Ovary (tissue), 9 donors: ENCODE data around the gene EP300. TPM values are rescaled to one million over a fixed set of nuclear protein-coding genes. Genes with fewer than 3 reads are reported as not detected.

ENCODE experiments used
- DNase-seq, 5 donors: peaks; one replicate each; pipeline ENCODE4 v3.0.0-alpha.2; 2019 to 2020
- H3K27ac ChIP-seq, 2 donors: fragments of 200-600 bp; one replicate each; pipeline versions ENCODE4 v1.5.1 to v1.8.0; 2019 to 2022
- H3K27me3 ChIP-seq: fragments of 200-600 bp; one replicate; pipeline ENCODE4 v1.8.0; 2022
- H3K36me3 ChIP-seq: fragments of 200-600 bp; sonication (generic); one replicate; pipeline ENCODE4 v1.5.1; 2019
- H3K4me1 ChIP-seq: one replicate; pipeline ENCODE4 v1.8.1; 2013; ENCODE audit warnings: mild to moderate bottlenecking, moderate library complexity; ENCODE audit not compliant: insufficient read depth
- H3K4me3 ChIP-seq: fragments of 200-600 bp; sonication (generic); one replicate; pipeline ENCODE4 v1.5.1; 2017
- H3K9me3 ChIP-seq, 2 donors: fragments of 200-600 bp in 1 of 2; sonication (generic) in 1 of 2; one replicate each; pipeline versions ENCODE4 v1.5.1 to v1.8.1; 2013 to 2019; ENCODE audit warnings: mild to moderate bottlenecking in 1 of 2, moderate library complexity in 1 of 2
- EP300 ChIP-seq: sonication (generic); formaldehyde crosslinking; IDR thresholded peaks from one replicate; pipeline ENCODE4 v1.6.1; 2017; ENCODE audit warnings: antibody characterized with exemption
- POLR2A ChIP-seq: fragments of 450-650 bp; IDR thresholded peaks from one replicate; pipeline ENCODE4 v1.6.1; 2017; ENCODE audit warnings: antibody characterized with exemption, mild to moderate bottlenecking, moderate library complexity
- WGBS, 3 donors: extraction: QIAGEN DNeasy Blood & Tissue Kit in 1 of 3; methylation state at CpG; one replicate each; pipeline versions ENCODE4 v1.1.5 to v1.1.7; 2013 to 2017; 5-methylcytosine and 5-hydroxymethylcytosine counted together
- intact Hi-C, 4 donors: fragments of 100-400 bp; cut with DNase I; formaldehyde crosslinking; loops; one replicate each; pipeline versions ENCODE4 v1.11.0 to v1.15.1; 2022 to 2023
- polyA plus RNA-seq, 2 donors: library from polyadenylated mRNA; stranded (reverse); fragments of 200-250 nt in 1 of 2; fragments of 350-450 nt in 1 of 2; fragmentation: Illumina TruSeq in 1 of 2; extraction: RNeasy Lipid Tissue Mini Kit (QIAGEN cat#74804) in 1 of 2; gene quantifications; one replicate each; pipeline ENCODE4 v1.2.3, GENCODE V29; 2013 to 2014
- total RNA-seq, 7 donors: library from RNA; depleted of rRNA in 2 of 7; stranded (reverse); fragments of >200 nt in 2 of 7; fragmentation: NEBNext Ultra II Directional in 3 of 7; extraction: Animal tissue kit (Norgen Biotek cat#: 25700) in 3 of 7; gene quantifications; one replicate each; pipeline versions ENCODE4 v1.1.0 to v1.2.4, GENCODE V29; 2016 to 2023
- TF ChIP-seq, protein P1 (sequence below), 3 donors: fragments of 450-650 bp in 2 of 3; fragments of 200-600 bp in 1 of 3; IDR thresholded peaks; one replicate each; pipeline versions ENCODE4 v1.5.1 to v1.8.0; 2016 to 2022; ENCODE audit warnings: antibody characterized with exemption in 3 of 3, mild to moderate bottlenecking in 1 of 3
- donor health status: DM: no; HTN: no; CAD: no; lungs with moderate emphysema.
- donor health status: DM: no; HTN: no; CAD: no.
- donor health status: Bipolar disorder and iron deficiency.
- donor health status: DM: yes; HTN: yes; CAD: no.
- donor health status: DM: no; HTN: no; CAD: no.
- donor health status: DM: yes; HTN: yes; CAD: no.

The EP300 gene
- total and polyA plus RNA-seq, 9 donors, result 23.6 to 86.2 (median 69.0) TPM

DNA sequence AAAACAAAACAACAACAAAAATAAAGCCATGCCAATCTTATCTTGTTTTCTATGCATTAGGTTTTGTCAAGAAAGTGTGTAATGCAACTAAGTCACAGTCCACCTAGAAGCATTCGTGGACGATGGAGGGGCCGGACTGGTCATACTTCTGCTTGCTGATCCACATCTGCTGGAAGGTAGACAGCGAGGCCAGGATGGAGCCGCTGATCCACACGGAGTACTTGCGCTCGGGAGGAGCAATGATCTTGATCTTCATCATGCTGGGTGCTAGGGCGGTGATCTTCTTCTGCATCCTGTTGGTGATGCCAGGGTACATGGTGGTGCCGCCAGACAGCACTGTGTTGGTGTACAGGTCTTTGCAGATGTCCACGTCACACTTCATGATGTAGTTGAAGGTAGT lies 18.3 kb upstream of the EP300 start:
- Histone ChIP-seq H3K27me3 (no peaks in the 10 kb centered on the region), H3K36me3 (no peaks in the 10 kb centered on the region), H3K27ac (no peak overlapping the region), H3K4me3 (no peak overlapping the region), H3K9me3 (no peaks in the 10 kb centered on the region), H3K4me1 (no peaks in the 10 kb centered on the region)
- WGBS, 3 donors, result 94 to 96% (median 95%) methylated on average over 11 of the region's 11 CpGs
- intact Hi-C loops, result no loop called here
- TF ChIP-seq EP300, result no peak
- TF ChIP-seq, protein P1, sequence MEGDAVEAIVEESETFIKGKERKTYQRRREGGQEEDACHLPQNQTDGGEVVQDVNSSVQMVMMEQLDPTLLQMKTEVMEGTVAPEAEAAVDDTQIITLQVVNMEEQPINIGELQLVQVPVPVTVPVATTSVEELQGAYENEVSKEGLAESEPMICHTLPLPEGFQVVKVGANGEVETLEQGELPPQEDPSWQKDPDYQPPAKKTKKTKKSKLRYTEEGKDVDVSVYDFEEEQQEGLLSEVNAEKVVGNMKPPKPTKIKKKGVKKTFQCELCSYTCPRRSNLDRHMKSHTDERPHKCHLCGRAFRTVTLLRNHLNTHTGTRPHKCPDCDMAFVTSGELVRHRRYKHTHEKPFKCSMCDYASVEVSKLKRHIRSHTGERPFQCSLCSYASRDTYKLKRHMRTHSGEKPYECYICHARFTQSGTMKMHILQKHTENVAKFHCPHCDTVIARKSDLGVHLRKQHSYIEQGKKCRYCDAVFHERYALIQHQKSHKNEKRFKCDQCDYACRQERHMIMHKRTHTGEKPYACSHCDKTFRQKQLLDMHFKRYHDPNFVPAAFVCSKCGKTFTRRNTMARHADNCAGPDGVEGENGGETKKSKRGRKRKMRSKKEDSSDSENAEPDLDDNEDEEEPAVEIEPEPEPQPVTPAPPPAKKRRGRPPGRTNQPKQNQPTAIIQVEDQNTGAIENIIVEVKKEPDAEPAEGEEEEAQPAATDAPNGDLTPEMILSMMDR (IDR thresholded peaks at IDR 0.05), result no peak
- no peak for TF ChIP-seq POLR2A
- DNase-seq, result no peak

DNA sequence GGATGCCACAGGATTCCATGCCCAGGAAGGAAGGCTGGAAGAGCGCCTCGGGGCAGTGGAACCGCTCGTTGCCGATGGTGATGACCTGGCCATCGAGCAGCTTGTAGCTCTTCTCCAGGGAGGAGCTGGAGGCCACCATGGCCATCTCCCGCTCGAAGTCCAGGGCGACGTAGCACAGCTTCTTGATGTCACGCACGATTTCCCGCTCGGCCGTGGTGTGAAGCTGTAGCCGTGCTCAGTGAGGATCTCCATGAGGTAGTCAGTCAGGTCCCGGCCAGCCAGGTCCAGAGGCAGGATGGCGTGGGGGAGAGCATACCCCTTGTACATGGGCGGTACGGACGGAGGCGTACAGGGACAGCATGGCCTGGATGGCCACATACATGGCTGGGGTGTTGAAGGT lies 17.9 kb upstream of the EP300 start:
- Histone ChIP-seq H3K4me3 (no peak overlapping the region), H3K4me1 (no peaks in the 10 kb centered on the region), H3K36me3 (no peaks in the 10 kb centered on the region), H3K27me3 (no peaks in the 10 kb centered on the region), H3K27ac (no peak overlapping the region), H3K9me3 (no peaks in the 10 kb centered on the region)
- TF ChIP-seq, protein P1 (IDR thresholded peaks at IDR 0.05), result no peak
- TF ChIP-seq EP300, result no peak
- no peak for TF ChIP-seq POLR2A
- WGBS, 3 donors, result 94 to 97% (median 96%) methylated on average over 22 of the region's 22 CpGs
- intact Hi-C loops, result no loop called here
- no peak for DNase-seq

DNA sequence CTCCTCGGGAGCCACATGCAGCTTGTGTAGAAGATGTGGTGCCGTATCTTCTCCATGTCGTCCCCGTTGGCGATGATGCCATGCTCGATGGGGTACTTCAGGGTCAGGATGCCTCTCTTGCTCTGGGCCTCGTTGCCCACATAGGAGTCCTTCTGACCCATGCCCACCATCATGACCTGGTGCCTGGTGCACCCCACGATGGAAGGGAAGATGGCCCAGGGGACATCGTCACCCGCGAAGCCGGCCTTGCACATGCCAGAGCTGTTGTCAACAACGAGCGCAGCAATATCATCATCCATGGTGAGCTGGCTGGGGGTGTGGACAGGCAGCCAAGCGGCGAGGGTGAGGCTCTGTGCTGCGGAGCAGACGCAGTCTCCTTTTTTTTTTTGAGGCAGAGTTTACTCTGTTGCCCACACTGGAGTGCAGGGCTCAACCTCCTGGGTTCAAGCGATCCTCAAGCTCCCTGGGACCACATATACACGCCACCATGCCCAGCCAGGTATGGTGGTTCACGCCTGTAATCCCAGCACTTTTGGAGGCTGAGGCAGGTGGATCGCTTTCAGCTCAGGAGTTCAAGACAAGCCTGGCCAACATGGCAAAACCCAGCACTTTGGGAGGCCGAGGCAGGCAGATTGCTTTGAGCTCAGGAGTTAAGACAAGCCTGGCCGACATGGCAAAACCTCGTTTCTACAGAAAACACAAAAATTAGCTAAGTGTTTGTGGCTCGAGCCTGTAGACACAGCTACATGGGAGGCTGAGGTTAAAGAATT lies 17.3 kb upstream of the EP300 start:
- TF ChIP-seq POLR2A, result no peak
- no peak for TF ChIP-seq EP300
- TF ChIP-seq, protein P1 (IDR thresholded peaks at IDR 0.05), result no peak
- DNase-seq, result no peak
- H3K27me3 ChIP-seq, result no peaks in the 10 kb centered on the region
- no peak overlapping the region for H3K27ac ChIP-seq
- no peaks in the 10 kb centered on the region for H3K9me3 ChIP-seq
- H3K36me3 ChIP-seq, result no peaks in the 10 kb centered on the region
- intact Hi-C loops, result no loop called here
- WGBS, 3 donors, result 90 to 95% (median 94%) methylated on average over 26 of the region's 26 CpGs
- no peaks in the 10 kb centered on the region for H3K4me1 ChIP-seq
- H3K4me3 ChIP-seq, result no peak overlapping the region

DNA sequence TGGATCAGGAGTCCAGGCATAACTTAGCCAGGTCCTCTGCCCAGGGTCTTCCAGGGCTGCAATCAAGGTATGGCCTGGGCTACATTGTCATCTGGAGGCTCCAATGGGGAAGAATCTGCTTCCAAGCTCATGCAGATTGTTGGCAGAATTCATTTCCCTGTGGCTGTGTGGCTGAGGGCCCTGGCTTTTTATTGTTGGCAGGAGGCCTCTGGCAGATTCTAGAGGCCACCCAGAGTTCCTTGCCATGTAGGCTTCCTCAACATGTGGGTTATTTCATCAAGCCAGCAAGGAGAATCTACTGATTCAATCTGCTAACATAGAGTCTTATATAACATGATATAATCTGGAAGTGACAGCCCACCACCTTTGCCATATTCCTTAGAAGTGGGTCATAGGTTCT lies 16.4 kb upstream of the EP300 start:
- H3K4me1 ChIP-seq, result no peaks in the 10 kb centered on the region
- no peak overlapping the region for H3K4me3 ChIP-seq
- H3K36me3 ChIP-seq, result no peaks in the 10 kb centered on the region
- intact Hi-C loops, result no loop called here
- TF ChIP-seq EP300, result no peak
- TF ChIP-seq, protein P1 (IDR thresholded peaks at IDR 0.05), result no peak
- TF ChIP-seq POLR2A, result no peak
- H3K9me3 ChIP-seq, result no peaks in the 10 kb centered on the region
- H3K27me3 ChIP-seq, result no peaks in the 10 kb centered on the region
- DNase-seq, result no peak
- H3K27ac ChIP-seq, result no peak overlapping the region
